ENCODE measurements around the gene OR2AP1. TPM values are rescaled to one million over a fixed set of nuclear protein-coding genes. Genes with fewer than 3 reads are reported as not detected.
A peak's percentile ranks its signal among the peaks of the same experiment; 100 is the strongest.
"Not testable (repeated sequence)": the region's sequence is repeated elsewhere in the genome, so short reads cannot be mapped to it uniquely, and the experiment has no call there.

The OR2AP1 gene
- polyA plus RNA-seq, result not detected

DNA sequence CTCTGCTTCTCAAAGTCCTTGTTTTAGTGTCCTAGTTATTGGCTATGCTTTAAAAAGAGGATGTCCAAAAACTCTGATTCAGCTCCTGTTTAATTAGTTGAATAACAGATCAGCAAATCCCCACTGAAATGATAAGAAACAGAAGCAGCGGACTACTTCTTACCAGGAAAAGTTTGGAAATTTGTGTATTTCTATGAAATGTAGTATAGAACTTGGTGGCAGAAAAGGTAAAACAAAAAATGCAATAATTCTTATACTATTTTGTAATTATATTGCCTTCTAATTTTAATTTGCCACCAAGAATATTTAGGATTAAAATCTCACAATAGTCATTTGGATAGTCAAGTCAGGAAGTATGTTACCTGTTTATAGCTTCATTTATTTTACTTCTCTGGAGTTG, at the start of gene OR2AP1:
Gene OR2AP1 (plus strand): TSS at position 301 of the 400 bp plus-strand sequence. CDS start 1,947 bp downstream, outside the sequence.
- peaks cover 1% of the 10 kb centered on the region for H3K36me3 Mint-ChIP-seq
- H3K27me3 Mint-ChIP-seq, result no peaks in the 10 kb centered on the region
- peak within 1 kb of the TSS in 1 of 4 donors; percentile 74 for H3K4me3 Mint-ChIP-seq
- H3K4me1 Mint-ChIP-seq, result no peaks in the 10 kb centered on the region
- peaks cover 3 to 33% (median 22%) of the 10 kb centered on the region in 3 donors for H3K9me3 Mint-ChIP-seq
- no peak within 1 kb of the TSS for H3K27ac Mint-ChIP-seq

DNA sequence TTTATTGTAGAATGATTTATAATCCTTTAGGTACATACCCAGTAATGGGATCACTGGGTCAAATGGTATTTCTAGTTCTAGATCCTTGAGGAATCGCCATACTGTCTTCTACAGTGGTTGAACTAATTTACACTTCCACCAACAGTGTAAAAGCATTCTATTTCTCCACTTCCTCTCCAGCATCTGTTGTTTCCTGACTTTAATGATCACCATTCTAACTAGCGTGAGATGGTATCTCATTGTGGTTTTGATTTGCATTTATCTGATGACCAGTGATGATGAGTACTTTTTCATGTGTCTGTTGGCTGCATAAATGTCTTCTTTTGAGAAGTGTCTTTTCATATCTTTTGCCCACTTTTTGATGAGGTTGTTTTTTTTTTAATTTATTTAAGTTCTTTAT, 24.0 kb upstream of the OR2AP1 start:
- not testable (repeated sequence) for H3K27ac Mint-ChIP-seq, H3K4me3 Mint-ChIP-seq, H3K36me3 Mint-ChIP-seq, H3K4me1 Mint-ChIP-seq, H3K9me3 Mint-ChIP-seq
- peaks cover 12% of the 10 kb centered on the region for H3K27me3 Mint-ChIP-seq

DNA sequence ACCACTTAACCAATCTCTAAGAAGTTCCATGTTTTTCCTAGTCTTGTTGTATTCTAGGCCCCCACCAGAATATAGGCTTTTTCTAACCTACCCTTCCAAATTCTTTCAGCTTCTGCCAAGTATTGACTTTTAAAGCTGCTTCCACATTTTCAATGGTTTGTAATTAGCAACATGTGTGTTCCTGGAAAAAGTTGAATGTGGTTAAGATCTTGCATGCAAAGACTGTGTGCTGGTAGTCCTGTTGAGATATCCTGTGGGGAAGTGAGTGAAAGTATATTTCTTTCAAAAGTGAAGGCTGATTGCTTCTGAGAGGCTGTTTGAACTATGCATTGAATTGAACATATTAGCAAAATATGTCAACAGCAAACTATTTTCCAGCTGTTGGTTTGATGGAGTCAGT, 23.5 kb upstream of the OR2AP1 start:
- no peaks in the 10 kb centered on the region for H3K36me3 Mint-ChIP-seq
- no peak overlapping the region for H3K27ac Mint-ChIP-seq
- no peaks in the 10 kb centered on the region for H3K4me1 Mint-ChIP-seq
- peaks cover 4% of the 10 kb centered on the region in 3 donors for H3K9me3 Mint-ChIP-seq
- H3K4me3 Mint-ChIP-seq, result no peak overlapping the region
- H3K27me3 Mint-ChIP-seq, result peaks cover 12% of the 10 kb centered on the region

DNA sequence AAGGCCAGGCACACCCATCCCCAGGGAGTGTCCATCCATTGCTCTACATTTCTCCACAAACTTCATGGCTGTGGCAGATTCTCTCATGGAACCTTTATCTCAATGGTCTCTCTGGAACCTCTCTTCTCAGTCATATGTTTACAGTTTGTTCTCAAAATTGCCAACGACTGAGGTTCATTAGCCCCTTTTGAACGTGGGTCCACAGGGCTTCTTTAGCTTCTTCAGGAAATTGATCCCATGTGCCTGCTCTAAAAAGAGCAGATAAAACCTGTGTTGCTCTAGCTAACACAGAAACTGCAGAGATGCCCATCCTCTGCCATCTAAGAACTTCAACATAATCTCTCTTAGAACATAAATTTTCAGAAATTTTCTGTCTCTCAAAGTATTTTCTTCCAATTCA, 23.0 kb upstream of the OR2AP1 start, which contains the start of gene OR6C4:
Gene OR6C4 (plus strand): TSS at position 301 of the 400 bp plus-strand sequence. CDS start 1,625 bp downstream, outside the sequence.
- Mint-ChIP-seq H3K4me3 (no peak within 1 kb of the TSS), H3K27ac (no peak within 1 kb of the TSS), H3K9me3 (peaks cover 4% of the 10 kb centered on the region in 3 donors), H3K36me3 (no peaks in the 10 kb centered on the region), H3K27me3 (peaks cover 12% of the 10 kb centered on the region), H3K4me1 (no peaks in the 10 kb centered on the region)

DNA sequence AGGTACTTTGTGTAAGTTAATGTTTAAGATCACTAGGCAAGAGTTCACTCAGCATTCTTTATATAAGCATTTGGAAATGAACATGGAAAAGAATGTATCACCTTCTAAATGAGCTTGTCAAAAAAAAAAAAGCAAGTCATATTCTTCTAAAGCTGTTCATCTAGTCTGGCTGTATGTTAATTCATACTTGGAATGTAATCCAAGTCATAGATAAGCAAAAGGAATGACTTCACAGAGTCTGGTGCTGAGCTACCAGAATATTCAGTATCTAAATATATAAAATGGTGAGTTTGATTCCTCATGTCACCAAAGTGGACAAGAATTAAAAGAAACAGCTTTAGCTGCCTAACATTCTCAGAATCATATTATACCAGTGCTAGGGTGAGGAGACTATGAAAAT, 18.0 kb upstream of the OR2AP1 start:
- H3K4me3 Mint-ChIP-seq, result no peak overlapping the region
- no peak overlapping the region for H3K27ac Mint-ChIP-seq
- H3K4me1 Mint-ChIP-seq, result no peaks in the 10 kb centered on the region
- peaks cover under 1% of the 10 kb centered on the region for H3K36me3 Mint-ChIP-seq
- H3K27me3 Mint-ChIP-seq, result peaks cover 2% of the 10 kb centered on the region
- H3K9me3 Mint-ChIP-seq, result peaks cover 4 to 15% (median 12%) of the 10 kb centered on the region in 3 donors

DNA sequence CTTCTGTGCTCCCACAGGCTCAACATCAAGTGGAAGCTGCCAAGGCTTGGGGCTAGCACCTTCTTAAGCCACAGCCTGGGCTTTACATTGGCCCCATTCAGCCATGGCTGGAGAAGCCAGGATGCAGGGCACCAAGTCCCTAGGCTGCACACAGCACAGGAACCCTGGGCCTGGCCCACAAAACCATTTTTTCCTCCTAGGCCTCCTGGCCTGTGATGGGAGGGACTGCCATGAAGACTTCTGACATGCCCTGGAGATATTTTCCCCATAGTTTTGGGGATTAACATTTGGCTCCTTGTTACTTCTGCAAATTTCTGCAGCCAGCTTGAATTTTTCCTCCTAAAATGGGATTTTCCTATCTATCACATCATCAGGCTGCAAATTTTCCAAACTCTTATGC, 2.2 kb upstream of the OR2AP1 start:
- not testable (repeated sequence) for H3K27me3 Mint-ChIP-seq, H3K4me1 Mint-ChIP-seq, H3K27ac Mint-ChIP-seq, H3K4me3 Mint-ChIP-seq, H3K36me3 Mint-ChIP-seq
- H3K9me3 Mint-ChIP-seq, result peaks cover 3 to 33% (median 26%) of the 10 kb centered on the region in 3 donors

DNA sequence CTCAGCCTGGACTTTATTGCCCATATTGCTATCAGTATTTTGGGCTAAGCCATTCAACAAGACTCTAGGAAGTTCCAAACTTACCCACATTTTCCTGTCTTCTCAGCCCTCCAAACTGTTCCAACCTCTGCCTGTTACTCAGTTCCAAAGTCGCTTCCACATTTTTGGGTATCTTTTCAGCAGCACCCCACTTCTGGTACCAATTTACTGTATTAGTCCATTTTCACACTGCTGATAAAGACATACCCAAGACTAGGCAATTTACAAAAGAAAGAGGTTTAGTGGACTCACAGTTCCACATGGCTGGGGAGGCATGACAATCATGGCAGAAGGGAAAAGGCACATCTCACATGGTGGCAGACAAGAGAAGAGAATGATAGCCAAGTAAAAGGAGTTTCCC, 1.6 kb upstream of the OR2AP1 start:
- not testable (repeated sequence) for H3K27ac Mint-ChIP-seq, H3K4me3 Mint-ChIP-seq, H3K4me1 Mint-ChIP-seq, H3K27me3 Mint-ChIP-seq, H3K36me3 Mint-ChIP-seq
- H3K9me3 Mint-ChIP-seq, result peaks cover 3 to 34% (median 24%) of the 10 kb centered on the region in 3 donors

DNA sequence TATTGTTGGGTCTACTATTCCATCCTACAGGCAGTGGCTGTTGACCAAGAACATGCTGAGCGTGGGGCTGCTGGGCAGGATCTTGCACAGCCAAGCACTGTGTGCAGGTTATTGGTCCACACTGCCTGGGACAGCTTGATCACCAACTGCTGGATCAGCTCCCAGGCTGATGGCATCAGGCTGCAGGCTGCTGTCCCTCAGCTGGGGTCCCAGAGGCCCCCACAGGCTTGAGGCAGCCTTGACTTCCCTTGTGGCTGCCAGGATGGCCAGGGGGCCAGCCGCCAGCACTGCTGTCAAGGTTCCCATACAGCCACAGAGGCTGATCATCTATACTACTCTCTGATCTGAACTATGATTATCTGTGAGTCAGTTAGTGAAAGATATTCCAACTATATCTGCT, 9.8 kb downstream of the OR2AP1 start:
- no peaks in the 10 kb centered on the region for H3K4me1 Mint-ChIP-seq
- H3K9me3 Mint-ChIP-seq, result peaks cover 7 to 23% (median 10%) of the 10 kb centered on the region in 3 donors
- no peak overlapping the region for H3K4me3 Mint-ChIP-seq
- peaks cover 11% of the 10 kb centered on the region for H3K27me3 Mint-ChIP-seq
- H3K36me3 Mint-ChIP-seq, result no peaks in the 10 kb centered on the region
- H3K27ac Mint-ChIP-seq, result no peak overlapping the region

DNA sequence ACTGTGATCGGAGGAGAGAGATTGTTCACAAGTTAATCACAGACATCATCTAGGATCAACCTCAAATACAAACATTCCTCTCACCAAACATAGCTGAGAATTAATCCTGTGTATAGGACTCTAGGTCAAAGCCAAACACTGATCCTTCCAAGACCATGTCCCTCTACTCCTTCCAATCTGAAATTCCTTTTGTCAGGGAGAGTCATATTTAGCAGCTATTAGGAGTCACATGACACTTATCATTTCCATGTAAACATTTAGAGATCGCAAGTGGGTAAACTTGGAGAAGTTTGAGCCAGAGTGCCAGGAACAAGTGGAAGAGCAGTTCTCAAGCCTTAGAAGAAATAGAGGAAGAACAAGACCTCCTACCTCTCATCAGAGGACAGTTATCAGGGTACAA, 13.5 kb downstream of the OR2AP1 start:
- Mint-ChIP-seq H3K36me3 (no peaks in the 10 kb centered on the region), H3K4me1 (no peaks in the 10 kb centered on the region), H3K4me3 (no peak overlapping the region), H3K27me3 (peaks cover 14% of the 10 kb centered on the region), H3K27ac (no peak overlapping the region), H3K9me3 (peaks cover 0 to 8% (median 1%) of the 10 kb centered on the region in 3 donors)

DNA sequence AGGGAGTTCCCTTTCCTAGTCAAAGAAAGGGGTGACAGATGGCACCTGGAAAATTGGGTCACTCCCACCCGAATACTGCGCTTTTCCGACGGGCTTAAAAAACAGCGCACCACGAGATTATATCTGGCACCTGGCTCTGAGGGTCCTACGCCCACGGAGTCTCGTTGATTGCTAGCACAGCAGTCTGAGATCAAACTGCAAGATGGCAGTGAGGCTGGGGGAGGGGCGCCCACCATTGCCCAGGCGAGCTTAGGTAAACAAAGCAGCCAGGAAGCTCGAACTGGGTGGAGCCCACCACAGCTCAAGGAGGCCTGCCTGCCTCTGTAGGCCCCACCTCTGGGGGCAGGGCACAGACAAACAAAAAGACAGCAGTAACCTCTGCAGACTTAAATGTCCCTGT, 17.9 kb downstream of the OR2AP1 start:
- not testable (repeated sequence) for H3K36me3 Mint-ChIP-seq, H3K4me3 Mint-ChIP-seq, H3K4me1 Mint-ChIP-seq, H3K27ac Mint-ChIP-seq, H3K9me3 Mint-ChIP-seq, H3K27me3 Mint-ChIP-seq

DNA sequence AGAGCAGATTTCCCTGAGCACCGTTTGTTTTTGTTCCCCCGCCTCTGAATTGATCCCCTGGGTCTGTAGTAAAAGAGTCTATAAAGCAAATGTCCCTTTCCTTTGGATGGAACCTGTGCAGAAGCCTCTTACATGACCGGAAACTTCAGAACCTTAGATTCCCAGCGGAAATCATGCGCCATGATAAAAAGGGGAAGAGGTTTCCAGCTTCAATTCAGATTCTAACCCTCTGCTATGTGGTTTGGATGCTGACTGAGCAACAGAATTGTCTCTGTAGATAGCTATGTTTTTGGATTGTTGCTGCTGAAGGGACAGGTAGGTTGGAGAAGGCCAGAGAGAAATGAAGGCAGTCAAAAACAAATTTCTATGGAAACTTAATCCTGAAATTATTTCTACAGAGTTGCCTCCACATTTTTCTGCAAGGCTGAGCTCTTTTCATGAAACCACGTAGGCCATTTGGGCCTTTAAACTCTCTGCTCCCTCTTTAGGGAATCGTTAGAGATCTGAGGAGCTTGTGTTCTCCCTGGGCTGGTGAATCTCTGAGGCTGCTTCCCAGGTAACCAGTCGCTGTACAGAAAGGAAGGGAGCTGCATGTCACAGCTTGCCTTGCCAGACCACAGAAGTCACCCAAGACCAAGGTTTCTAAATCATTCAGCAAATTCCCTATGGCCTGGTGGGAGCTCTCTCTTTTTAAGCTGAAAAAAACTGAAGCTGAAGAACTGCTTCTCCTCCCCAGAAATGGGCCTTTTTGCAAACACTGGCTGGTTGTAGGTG, 35.7 kb downstream of the OR2AP1 start:
- Mint-ChIP-seq H3K4me3 (no peak overlapping the region), H3K4me1 (no peaks in the 10 kb centered on the region), H3K9me3 (peaks cover 0 to 3% (median 2%) of the 10 kb centered on the region in 3 donors), H3K27me3 (peaks cover 10% of the 10 kb centered on the region), H3K27ac (no peak overlapping the region), H3K36me3 (no peaks in the 10 kb centered on the region)

DNA sequence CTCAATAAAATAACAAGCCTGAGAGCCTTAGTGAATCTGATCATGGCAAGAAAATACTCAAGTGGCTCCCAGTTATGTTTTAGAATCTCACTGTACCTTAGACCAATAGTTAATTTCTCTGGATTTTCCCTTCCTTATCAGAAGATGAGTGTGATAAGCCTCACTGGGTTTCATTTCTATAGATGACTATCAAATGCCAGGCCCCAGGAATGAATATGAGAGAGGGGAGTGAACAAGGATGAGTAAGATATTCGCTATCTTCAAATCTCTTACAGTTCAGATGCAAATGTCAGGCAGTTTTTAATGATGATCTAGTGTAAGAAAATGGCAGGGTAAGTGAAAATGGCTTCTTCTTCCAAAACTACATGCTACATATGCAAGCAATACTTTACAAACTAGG, 38.3 kb downstream of the OR2AP1 start:
- H3K9me3 Mint-ChIP-seq, result peaks cover 8 to 9% (median 9%) of the 10 kb centered on the region in 3 donors
- no peak overlapping the region for H3K4me3 Mint-ChIP-seq
- no peaks in the 10 kb centered on the region for H3K36me3 Mint-ChIP-seq
- peaks cover 11% of the 10 kb centered on the region for H3K27me3 Mint-ChIP-seq
- H3K27ac Mint-ChIP-seq, result no peak overlapping the region
- no peaks in the 10 kb centered on the region for H3K4me1 Mint-ChIP-seq

DNA sequence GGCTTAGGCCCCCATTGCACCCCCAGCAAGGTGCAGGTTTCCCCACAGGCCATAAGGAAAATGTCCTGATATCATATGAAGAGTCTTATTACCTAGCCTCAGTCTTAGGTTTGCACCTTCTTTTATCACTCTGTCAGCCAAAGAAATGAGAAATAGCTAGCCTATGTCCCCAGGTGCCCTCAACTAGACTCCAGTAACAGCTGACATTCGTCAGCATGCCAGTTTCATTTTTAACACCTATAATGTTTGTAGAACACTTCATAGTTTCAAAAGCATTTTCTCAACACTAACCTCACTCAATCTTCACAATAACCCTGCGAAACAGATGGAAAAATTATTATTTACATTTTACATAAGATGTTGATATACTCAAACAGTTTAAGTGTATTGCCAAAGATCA, 40.4 kb downstream of the OR2AP1 start:
- Mint-ChIP-seq H3K36me3 (no peaks in the 10 kb centered on the region), H3K9me3 (peaks cover 13 to 20% (median 15%) of the 10 kb centered on the region in 3 donors), H3K27me3 (peaks cover 19% of the 10 kb centered on the region), H3K4me3 (no peak overlapping the region), H3K27ac (no peak overlapping the region), H3K4me1 (no peaks in the 10 kb centered on the region)

DNA sequence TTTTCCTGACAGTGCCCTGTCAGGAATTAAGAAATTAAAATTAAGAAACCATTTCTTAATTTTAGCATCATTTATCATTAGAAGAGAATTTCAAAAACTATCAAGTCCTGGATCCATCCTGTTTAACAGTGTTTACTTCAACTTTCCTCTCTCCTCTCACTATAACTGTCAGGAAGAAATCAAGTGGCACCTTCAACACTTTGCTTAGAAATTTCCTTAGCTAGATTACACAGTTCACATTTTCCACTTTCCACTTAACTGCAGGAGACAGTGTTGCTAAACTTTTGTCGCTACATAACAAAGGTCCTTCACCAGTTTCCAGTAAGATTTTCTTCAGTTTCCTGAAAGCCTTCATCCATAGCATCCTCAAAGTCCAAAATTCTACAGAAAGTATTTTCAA, 42.5 kb downstream of the OR2AP1 start:
- H3K27ac Mint-ChIP-seq, result no peak overlapping the region
- no peak overlapping the region for H3K4me3 Mint-ChIP-seq
- peaks cover 0 to 4% (median 4%) of the 10 kb centered on the region in 3 donors for H3K4me1 Mint-ChIP-seq
- peaks cover 13 to 20% (median 15%) of the 10 kb centered on the region in 3 donors for H3K9me3 Mint-ChIP-seq
- no peaks in the 10 kb centered on the region for H3K36me3 Mint-ChIP-seq
- H3K27me3 Mint-ChIP-seq, result peaks cover 17% of the 10 kb centered on the region

DNA sequence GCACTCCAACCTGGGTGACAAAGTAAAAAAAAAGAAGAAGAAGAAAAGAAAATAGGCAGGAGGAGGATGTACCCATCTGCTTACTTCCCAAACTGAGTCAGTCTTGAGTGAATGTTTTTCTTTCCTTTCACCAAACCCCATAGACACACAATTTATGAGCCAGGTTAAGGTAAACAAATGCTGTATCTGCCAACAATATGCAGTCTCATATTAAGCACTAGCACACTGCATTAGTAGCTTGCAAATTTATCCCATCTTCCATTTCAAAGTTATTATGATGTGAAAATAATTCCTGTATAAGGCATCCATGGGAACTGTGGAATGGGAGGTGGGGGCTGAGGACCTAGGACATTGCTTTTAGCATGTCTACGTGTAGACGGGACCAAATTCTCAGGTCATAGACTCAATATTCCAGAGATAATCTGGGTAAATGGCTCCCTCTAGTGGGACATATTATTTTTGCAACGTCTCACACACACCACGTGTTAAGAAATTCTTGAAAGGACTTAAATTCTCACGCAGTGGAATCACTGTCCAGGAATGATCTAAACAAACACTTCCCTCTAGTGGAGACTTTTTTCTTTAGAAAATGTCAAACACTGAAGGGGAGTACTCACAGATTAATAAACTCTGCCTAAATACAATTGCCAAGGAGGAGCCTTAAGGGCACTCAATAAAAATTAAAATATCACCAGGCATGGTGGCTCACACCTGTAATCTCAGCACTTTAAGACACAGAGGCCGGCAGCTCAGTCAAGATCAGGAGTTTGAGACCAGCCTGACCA, 47.3 kb downstream of the OR2AP1 start:
- Mint-ChIP-seq H3K27ac (no peak overlapping the region), H3K4me3 (no peak overlapping the region), H3K27me3 (peaks cover 14% of the 10 kb centered on the region), H3K4me1 (peaks cover 0 to 5% (median 4%) of the 10 kb centered on the region in 3 donors), H3K9me3 (peaks cover 13 to 20% (median 15%) of the 10 kb centered on the region in 3 donors), H3K36me3 (no peaks in the 10 kb centered on the region)
